Brain microvascular endothelial cell (primary cell): ENCODE measurements around the gene PSMC2.
A peak's percentile ranks its signal among the peaks of the same experiment; 100 is the strongest.

Experiments used
- DNase-seq: peaks from one replicate; pipeline ENCODE4 v3.0.0-alpha.2; 2020
- H3K27ac ChIP-seq: fragments of 250-450 bp; sonication (Bioruptor Pico); 2 replicates; pipeline ENCODE4 v1.5.1; 2020; ENCODE audit warnings: mild to moderate bottlenecking, moderate library complexity
- H3K27me3 ChIP-seq: fragments of 250-450 bp; sonication (Bioruptor Pico); replicated peaks from 2 replicates; pipeline ENCODE4 v1.5.1; 2020; ENCODE audit warnings: mild to moderate bottlenecking
- H3K36me3 ChIP-seq: fragments of 250-450 bp; sonication (Bioruptor Pico); replicated peaks from 2 replicates; pipeline ENCODE4 v1.5.1; 2020; ENCODE audit warnings: mild to moderate bottlenecking
- H3K4me3 ChIP-seq: 2 replicates; pipeline ENCODE4 v1.5.1; 2011; ENCODE audit warnings: low read depth, mild to moderate bottlenecking, control low read depth, low read length, moderate library complexity
- in situ Hi-C: cut with HindIII; loops from 2 replicates; pipeline ENCODE4 v1.10.0; 2017; ENCODE audit warnings: low sequenced_read_pairs, low pct_ligation_motif_present
- TF ChIP-seq, protein P1 (sequence below): IDR thresholded peaks from 2 replicates; pipeline ENCODE4 v1.5.1; 2011; ENCODE audit warnings: low read depth, mild to moderate bottlenecking, moderate library complexity, low read length, control low read depth, inconsistent platforms; ENCODE audit errors: missing control alignments

The PSMC2 gene

DNA sequence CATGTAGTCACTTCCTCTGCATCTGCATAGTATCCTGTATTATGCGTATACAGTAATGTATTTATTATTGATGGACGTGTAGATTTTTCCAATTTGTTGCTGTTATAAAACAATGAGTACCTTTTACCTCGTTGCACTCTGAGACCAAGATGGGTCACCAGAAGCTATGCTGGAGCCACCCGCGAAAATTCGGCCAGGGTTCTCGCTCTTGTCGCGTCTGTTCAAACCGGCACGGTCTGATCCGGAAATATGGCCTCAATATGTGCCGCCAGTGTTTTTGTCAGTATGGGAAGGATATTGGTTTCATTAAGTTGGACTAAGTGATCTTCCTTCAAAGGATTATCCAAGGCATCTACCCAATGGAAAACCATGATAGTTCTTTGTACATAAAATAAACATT is 1.0 kb downstream of the PSMC2 start:
- peak overlapping the region; percentile 91 for H3K4me3 ChIP-seq
- peaks cover 17% of the 10 kb centered on the region for H3K36me3 ChIP-seq
- in situ Hi-C loops, result no loop called here
- no peaks in the 10 kb centered on the region for H3K27me3 ChIP-seq
- DNase-seq, result no peak
- no peak overlapping the region for H3K27ac ChIP-seq
- TF ChIP-seq, protein P1, sequence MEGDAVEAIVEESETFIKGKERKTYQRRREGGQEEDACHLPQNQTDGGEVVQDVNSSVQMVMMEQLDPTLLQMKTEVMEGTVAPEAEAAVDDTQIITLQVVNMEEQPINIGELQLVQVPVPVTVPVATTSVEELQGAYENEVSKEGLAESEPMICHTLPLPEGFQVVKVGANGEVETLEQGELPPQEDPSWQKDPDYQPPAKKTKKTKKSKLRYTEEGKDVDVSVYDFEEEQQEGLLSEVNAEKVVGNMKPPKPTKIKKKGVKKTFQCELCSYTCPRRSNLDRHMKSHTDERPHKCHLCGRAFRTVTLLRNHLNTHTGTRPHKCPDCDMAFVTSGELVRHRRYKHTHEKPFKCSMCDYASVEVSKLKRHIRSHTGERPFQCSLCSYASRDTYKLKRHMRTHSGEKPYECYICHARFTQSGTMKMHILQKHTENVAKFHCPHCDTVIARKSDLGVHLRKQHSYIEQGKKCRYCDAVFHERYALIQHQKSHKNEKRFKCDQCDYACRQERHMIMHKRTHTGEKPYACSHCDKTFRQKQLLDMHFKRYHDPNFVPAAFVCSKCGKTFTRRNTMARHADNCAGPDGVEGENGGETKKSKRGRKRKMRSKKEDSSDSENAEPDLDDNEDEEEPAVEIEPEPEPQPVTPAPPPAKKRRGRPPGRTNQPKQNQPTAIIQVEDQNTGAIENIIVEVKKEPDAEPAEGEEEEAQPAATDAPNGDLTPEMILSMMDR, result no peak

DNA sequence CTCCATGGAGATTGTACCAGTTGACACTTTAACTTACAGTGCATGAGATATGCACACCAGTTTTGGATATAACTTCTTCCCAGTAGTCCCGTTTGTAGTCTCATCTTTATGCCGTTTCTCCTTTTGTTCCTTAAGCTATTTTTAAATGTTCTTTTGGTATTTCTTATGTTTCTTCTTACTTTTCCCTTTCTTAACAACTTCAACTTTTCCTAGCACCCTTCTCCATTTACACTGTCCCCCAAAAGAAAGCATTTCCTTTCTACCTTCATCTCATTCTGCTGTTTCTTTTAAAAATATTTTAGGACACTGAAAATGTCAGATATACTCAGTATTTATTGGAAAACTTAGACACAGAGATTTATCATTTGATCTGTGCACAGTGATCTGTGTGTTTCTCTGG is 1.5 kb downstream of the PSMC2 start:
- TF ChIP-seq, protein P1, result no peak
- H3K4me3 ChIP-seq, result peak overlapping the region; percentile 91
- no peak for DNase-seq
- in situ Hi-C loops, result no loop called here
- H3K27me3 ChIP-seq, result no peaks in the 10 kb centered on the region
- peaks cover 17% of the 10 kb centered on the region for H3K36me3 ChIP-seq
- no peak overlapping the region for H3K27ac ChIP-seq

- no peaks in the 10 kb centered on the region for H3K27me3 ChIP-seq
- TF ChIP-seq, protein P1, result no peak
- H3K36me3 ChIP-seq, result peaks cover 17% of the 10 kb centered on the region
- in situ Hi-C loops, result no loop called here
- DNase-seq, result no peak
- H3K27ac ChIP-seq, result no peak overlapping the region
- no peak overlapping the region for H3K4me3 ChIP-seq
Measured at GRCh38 chr7:103349805-103350204, 2.4 kb downstream of the PSMC2 start.

DNA sequence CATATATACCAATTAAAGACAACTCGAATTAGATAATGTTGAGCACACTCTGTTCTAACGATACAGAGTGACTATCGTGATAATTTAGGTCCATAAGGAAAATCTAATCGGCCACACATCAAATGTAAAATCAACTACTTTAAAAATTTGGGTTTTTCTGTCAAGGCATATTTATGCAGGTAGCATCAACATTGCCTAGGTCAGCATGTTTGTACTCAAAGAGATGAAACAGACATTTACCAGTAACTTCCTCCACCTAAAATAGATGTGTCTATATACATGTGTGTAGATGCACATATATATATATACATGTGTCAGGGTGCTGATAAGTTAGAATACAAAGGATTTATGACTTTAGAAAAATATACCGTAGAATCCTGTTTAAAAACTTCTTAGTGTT is 22.0 kb downstream of the PSMC2 start:
- peaks cover 33% of the 10 kb centered on the region for H3K36me3 ChIP-seq
- no peak overlapping the region for H3K4me3 ChIP-seq
- no peak overlapping the region for H3K27ac ChIP-seq
- no peak for DNase-seq
- H3K27me3 ChIP-seq, result no peaks in the 10 kb centered on the region
- in situ Hi-C loops, result no loop called here
- TF ChIP-seq, protein P1, result no peak

DNA sequence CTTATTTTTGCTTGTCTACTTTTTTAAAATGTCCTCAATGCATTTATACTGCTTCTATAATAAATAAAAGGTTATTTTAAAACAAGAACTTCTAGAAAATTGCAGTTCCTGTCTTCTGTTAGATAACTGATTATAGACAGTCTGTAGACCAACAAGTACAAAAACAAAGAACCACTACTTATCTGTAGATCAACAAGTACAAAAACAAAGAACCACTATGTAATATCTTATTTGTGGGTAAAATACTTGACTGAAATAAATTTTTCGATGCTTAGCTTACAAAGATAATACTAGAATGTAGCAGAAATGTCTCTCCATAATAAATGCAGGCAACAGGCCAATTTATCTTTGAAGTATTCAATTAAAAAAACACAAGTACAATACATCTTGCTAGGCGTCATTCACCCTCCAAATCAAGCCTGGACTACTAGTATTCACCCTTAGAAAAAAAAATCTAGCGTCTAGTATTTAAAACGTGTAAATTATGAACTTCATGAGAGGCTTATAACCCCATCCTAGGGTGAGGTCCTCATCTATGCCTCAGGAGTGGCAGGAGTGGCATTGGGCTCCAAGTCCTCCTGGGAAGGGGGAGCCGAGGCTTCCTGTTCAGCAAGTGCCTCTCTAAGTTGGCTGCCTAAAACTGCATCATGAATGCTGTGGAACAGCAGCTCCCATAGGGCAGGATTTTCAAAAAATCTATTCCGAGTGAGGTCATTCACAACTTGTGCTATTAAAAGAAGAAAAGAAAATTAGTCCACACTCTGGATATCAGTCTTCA is 26.6 kb downstream of the PSMC2 start:
- no peak for DNase-seq
- no peaks in the 10 kb centered on the region for H3K27me3 ChIP-seq
- TF ChIP-seq, protein P1, result no peak
- no peak overlapping the region for H3K4me3 ChIP-seq
- H3K36me3 ChIP-seq, result peaks cover 7% of the 10 kb centered on the region
- H3K27ac ChIP-seq, result no peak overlapping the region
- in situ Hi-C loops, result no loop called here
